HCEC 1CT (cell line): ENCODE measurements around the gene SEMA6A.
"Not testable (repeated sequence)": the region's sequence is repeated elsewhere in the genome, so short reads cannot be mapped to it uniquely, and the experiment has no call there.

Experiments
- DNase-seq: peaks from one replicate; pipeline ENCODE4 v3.0.0-alpha.2; 2017

The SEMA6A gene

DNA sequence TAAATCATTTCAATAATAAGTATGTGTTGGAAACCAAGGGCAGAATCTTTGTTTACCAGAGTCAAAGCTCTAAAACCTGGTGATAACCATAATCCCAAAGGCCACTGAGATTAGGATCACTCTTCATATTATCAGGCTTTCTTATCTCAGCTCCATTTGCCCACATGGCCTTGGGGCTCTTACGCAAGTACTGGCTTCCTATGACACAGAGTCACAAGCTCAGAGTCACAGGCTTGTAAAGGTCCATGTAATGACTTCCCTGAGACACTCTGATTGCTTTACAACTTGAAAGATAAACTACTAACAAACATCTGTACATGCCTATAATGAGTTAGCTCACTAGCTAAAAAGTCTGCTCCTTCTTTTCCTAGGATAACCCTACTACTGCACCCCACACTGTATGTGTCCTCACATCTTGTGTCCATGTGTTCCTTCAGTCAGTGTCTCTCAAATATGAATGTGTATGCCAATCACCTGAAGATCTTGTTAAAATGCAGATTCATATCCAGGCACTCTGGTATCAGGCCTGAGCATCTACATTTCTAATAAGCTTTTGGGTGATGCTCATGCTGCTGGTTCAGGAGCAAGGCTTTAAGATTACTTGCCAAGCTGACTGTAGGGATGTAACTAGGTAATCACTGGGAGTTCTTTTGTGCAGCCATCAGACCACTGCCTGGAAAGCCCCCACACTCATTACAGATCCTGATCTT lies 28.4 kb downstream of the SEMA6A start:
- no peak for DNase-seq

GRCh38 chr5:116545465-116545864 lies 29.2 kb downstream of the SEMA6A start:
- not testable (repeated sequence) for DNase-seq

DNA sequence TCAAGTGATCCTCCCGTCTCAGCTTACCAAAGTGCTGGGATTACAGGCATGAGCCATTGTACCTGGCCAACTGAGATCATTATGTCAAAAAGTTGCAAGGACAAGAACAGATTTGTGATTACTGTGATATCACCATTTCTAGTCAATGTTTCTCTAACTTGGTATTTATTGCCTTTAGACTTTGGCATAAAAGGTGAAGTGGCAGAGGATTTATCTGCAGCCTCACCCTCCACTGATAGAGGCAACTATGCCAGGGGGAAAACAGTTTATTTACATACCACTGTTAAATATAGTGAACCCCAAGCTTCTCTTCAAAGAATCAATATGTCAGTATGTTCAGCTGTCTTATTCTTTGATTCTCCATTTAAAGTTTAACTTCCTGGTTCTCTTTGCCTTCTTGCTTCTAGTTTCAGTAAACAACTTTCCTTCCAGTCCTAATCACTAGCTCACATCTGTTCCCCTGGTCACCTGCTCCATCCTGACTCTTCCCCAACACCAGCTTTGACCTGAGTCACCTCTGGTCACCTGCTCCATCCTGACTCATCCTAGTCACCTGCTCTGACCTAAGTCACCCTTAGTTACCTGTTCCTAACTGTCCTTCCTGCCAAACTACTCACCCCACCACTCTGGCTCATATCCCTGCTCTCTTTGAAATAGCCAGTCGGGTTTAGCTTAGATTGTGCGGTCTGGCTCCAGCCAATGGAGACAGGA lies 29.9 kb downstream of the SEMA6A start:
- DNase-seq: no peak

- no peak for DNase-seq
Measured at GRCh38 chr5:116543501-116543900, 31.1 kb downstream of the SEMA6A start.

DNA sequence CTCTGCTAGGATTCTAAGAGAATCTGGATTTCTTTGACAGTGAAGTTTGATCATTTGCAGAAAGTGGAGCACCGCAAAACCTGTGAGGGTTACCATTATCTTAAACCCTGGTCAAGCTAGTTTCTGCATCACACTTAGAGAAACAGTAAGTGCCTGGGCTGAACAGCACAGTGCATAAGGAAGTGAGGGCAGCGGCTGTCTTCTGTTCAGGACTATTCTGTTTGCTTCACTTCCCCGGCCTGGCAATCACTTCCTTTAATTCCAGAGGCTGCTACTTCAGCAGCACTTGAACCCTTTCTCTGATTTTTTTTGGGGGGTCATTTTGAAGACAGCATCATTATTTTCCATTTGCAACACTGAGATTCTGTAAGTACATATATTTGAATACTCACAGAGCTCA lies 32.0 kb downstream of the SEMA6A start:
- DNase-seq: no peak

- DNase-seq: no peak
Measured at GRCh38 chr5:116539222-116539621, 35.4 kb downstream of the SEMA6A start.

DNA sequence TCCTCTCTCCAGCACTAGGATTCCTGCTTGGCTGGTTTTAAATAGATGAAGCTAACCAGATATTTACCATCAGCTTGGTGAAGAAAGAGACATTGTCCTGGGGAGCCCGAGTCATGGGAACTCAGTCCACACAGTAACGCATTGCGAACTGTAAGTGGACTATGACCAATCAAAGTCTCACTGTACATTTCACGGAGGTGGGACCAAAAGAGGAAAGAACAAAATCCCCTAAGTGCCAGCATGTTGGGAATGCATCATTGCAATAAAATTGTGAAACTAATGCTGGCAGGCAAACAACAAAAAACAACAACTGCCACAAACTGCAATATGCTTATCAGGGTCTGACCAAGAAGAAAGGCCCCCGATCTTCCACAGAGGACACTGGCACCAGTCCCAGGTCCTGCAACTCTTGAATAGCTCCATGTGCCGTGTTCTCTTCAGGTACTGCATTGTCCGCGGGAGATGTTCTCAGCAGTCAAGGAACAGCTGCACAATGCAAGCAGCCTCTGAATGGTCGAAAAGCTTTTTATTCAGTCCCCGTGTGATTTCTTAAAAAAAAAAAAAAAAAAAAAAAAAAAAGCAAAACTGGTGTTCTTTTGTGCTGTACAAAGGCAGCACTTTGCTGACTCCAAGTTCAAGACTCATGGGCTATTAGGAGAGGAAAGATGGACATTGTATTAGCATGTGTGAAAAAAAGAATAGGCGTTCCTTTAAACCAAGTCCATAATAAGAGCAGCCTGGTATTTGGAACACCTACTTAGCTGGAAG lies 38.1 kb downstream of the SEMA6A start:
- no peak for DNase-seq

GRCh38 chr5:116534964-116535651 lies 39.5 kb downstream of the SEMA6A start:
- DNase-seq: no peak

GRCh38 chr5:116532762-116533525 lies 41.7 kb downstream of the SEMA6A start:
- DNase-seq: no peak

GRCh38 chr5:116531635-116532034 lies 43.0 kb downstream of the SEMA6A start:
- DNase-seq: no peak

GRCh38 chr5:116531117-116531516 lies 43.5 kb downstream of the SEMA6A start:
- DNase-seq: no peak

- DNase-seq: no peak
Measured at GRCh38 chr5:116530276-116530675, 44.3 kb downstream of the SEMA6A start.

GRCh38 chr5:116529615-116530014 lies 45.0 kb downstream of the SEMA6A start:
- no peak for DNase-seq

DNA sequence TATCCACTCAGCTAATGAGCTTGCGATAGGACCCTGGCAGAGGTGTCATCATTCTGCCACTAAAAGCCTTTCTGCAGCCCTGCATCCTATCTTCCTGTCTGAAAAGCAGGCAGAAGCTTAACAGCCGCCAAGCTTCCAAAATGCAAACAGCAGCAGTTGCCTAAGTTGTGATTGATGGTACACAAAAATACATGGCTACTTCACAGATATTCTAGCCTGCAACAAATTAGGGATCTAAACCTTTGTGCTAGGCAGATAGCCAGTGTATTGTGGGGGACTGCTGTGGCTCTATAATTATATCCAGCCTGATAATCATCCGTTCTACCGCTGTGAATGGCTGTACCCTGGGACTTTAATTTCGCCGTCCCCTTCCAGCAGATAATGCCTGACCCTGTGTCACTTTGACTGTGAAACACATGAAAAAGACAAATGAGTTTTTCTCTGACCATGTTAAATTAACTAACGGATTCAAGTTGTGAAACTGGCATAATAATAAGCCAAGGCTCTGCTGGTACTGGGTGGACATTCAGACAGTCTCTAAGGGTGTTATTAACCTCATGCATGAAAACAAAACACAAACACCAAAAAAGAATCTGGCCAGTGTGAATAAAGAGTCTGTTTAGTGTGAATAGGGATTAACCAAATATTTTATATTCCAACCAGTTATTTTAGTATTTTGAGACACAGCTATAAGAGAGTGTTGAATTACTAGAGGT lies 45.9 kb downstream of the SEMA6A start:
- no peak for DNase-seq

GRCh38 chr5:116527582-116527981 lies 47.0 kb downstream of the SEMA6A start:
- DNase-seq: no peak

GRCh38 chr5:116525674-116526073 lies 48.9 kb downstream of the SEMA6A start:
- no peak for DNase-seq

GRCh38 chr5:116524966-116525365 lies 49.7 kb downstream of the SEMA6A start:
- DNase-seq: no peak

- DNase-seq: no peak
Measured at GRCh38 chr5:116524051-116524904, 50.3 kb downstream of the SEMA6A start.

DNA sequence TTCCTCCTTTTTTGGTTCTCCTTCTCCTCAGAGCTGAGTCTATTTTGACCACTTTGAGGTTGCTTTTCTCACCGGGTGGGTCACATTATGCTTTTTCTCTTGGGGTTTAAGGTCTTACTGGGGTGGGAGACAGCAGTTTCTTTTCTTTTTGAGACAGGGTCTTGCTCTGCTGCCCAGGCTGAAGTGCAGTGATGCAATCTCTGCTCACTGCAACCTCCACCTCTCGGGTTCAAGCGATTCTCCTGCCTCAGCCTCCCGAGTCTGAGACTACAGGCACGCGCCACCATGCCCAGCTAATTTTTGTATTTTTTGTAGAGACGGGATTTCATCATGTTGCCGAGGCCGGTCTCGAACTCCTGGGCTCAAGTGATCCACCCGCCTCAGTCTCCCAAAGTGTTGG lies 51.4 kb downstream of the SEMA6A start:
- DNase-seq: not testable (repeated sequence)

GRCh38 chr5:116522356-116523136 lies 52.1 kb downstream of the SEMA6A start:
- no peak for DNase-seq
